K562 (cell line): ENCODE results near the gene ANKMY1. TPM values are rescaled to one million over a fixed set of nuclear protein-coding genes. Genes with fewer than 3 reads are reported as not detected.
A peak's percentile ranks its signal among the peaks of the same experiment; 100 is the strongest.

Experiments used
- CCNT2 ChIP-seq: IDR thresholded peaks from 2 replicates; pipeline ENCODE4 v1.6.1; 2011; ENCODE audit warnings: borderline replicate concordance, low read depth, mild to moderate bottlenecking, moderate library complexity, mixed read lengths, low read length; ENCODE audit not compliant: insufficient read length; ENCODE audit errors: extremely low read depth
- HDAC6 ChIP-seq: IDR thresholded peaks from 2 replicates; pipeline ENCODE4 v1.6.1; 2012; ENCODE audit warnings: low read depth, mild to moderate bottlenecking, control low read depth, inconsistent platforms, low read length, moderate library complexity
- MAZ ChIP-seq, 2 experiments: fragments of 450-650 bp in 1 of 2; sonication (generic) in 1 of 2; formaldehyde crosslinking; IDR thresholded peaks in 1 of 2; conservative IDR thresholded peaks in 1 of 2; 2 replicates each; pipeline versions ENCODE4 v1.4.0 to v1.5.0; 2020; ENCODE audit warnings: mild to moderate bottlenecking in 1 of 2, missing genetic modification reagents in 1 of 2
- MYC ChIP-seq, 2 experiments: fragments of 250-450 bp in 1 of 2; sonication (Bioruptor Pico) in 1 of 2; IDR thresholded peaks; 2 replicates each; pipeline versions ENCODE4 v1.5.1 to v1.6.1; 2012 to 2021; ENCODE audit warnings: low read depth in 2 of 2, borderline replicate concordance in 1 of 2, improper control_type of control experiment in 1 of 2, low read length in 1 of 2, mild to moderate bottlenecking in 1 of 2, moderate library complexity in 1 of 2
- PHF8 ChIP-seq: fragments of 200-600 bp; sonication (generic); IDR thresholded peaks from 2 replicates; pipeline ENCODE4 v1.6.1; 2012; ENCODE audit warnings: mixed run types, mild to moderate bottlenecking, inconsistent platforms, low read length, moderate library complexity, borderline replicate concordance
- ZBED1 ChIP-seq: IDR thresholded peaks from 2 replicates; pipeline ENCODE4 v1.6.1; 2014
- ZNF589 ChIP-seq: fragments of 200-800 bp; sonication (Bioruptor generic); IDR thresholded peaks from 2 replicates; pipeline ENCODE4 v1.6.1; 2016; ENCODE audit warnings: low read depth, missing genetic modification characterization, missing compliant biosample characterization
- polyA plus RNA-seq, 8 experiments: library from polyadenylated mRNA; depleted of rRNA in 4 of 8; stranded (reverse) in 5 of 8; unstranded in 3 of 8; fragments of >200 nt; fragmentation: Nextera tagmentation in 2 of 8; fragmentation: Illumina TruSeq in 1 of 8; extraction: Ambion mirVana in 2 of 8; extraction: Trizol in 1 of 8; gene quantifications; 2 replicates each; pipeline versions ENCODE4 v1.2.1 to v1.2.3, GENCODE V29; 2011 to 2014; ENCODE audit warnings: inconsistent platforms in 1 of 8, missing spikeins in 1 of 8
- total RNA-seq, 7 experiments: library from RNA; depleted of rRNA in 6 of 7; stranded (reverse); fragments of >200 nt in 6 of 7; fragmentation: Illumina TruSeq in 2 of 7; extraction: Trizol in 2 of 7; gene quantifications; 2 replicates each; pipeline versions ENCODE4 v1.2.1 to v1.2.3, GENCODE V29; 2011 to 2021; ENCODE audit warnings: low replicate concordance in 1 of 7
- TF ChIP-seq, protein P1 (sequence below): fragments of 450-650 bp; IDR thresholded peaks from 2 replicates; pipeline ENCODE4 v1.6.1; 2016; ENCODE audit warnings: mild to moderate bottlenecking, moderate library complexity
- TF ChIP-seq, protein P2 (sequence below): fragments of 450-650 bp; formaldehyde crosslinking; IDR thresholded peaks from 2 replicates; pipeline ENCODE4 v1.4.0; 2020; ENCODE audit warnings: mild to moderate bottlenecking, moderate library complexity
- TF ChIP-seq, protein P3 (sequence below), 2 experiments: IDR thresholded peaks; 2 replicates each; pipeline ENCODE4 v1.6.1; 2011; ENCODE audit warnings: borderline replicate concordance in 1 of 2, control low read depth in 1 of 2, low read depth in 1 of 2, low read length in 1 of 2, mild to moderate bottlenecking in 1 of 2, mixed read lengths in 1 of 2, moderate library complexity in 1 of 2; ENCODE audit not compliant: insufficient read depth in 1 of 2, insufficient read length in 1 of 2, poor library complexity in 1 of 2, severe bottlenecking in 1 of 2; ENCODE audit errors: extremely low read depth in 1 of 2

ANKMY1 gene
- total and polyA plus RNA-seq, 9 of the 15 experiments (the other 6 are each of a cell fraction or from before 2014, with no cell fraction given): 0.75 to 15.1 (median 11.7) TPM

DNA sequence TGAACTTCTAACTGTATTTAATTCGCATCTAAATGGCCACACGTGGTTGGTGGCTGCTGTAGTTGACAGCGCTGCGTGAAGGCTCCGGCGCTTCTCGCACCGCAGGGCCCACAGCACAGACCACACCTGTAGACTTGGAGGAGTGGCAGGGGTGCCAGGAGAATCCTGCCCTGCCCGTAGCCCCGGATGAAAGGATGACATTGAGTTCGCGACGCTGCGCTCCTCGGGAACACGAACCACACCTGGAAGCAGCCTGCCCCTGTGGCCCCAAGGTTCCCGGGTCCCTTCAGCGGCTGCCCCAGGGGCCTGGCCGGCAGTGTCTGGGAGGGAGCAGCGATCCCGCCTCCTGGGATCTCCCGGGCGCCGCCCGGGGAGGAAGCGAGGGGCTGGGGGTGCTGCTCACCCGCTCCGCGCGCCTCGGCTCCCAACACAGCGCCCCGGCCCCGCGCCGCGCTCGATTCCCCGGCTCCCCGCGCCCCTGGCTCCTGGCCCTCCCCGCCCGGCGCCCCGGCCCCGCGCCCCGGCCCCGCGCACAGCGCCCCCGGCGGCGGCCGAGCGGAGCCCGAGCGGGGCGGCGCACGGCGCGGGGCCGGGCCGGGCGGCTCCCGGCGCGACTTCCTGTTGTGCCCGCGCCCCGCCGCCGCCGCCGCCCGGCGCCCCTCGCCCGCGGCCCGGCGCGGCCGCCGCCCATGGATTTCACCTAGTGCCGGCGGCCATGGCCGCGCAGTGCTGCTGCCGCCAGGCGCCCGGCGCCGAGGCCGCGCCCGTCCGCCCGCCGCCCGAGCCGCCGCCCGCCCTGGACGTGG, 10.3 kb upstream of the ANKMY1 start, which contains the start of gene RNPEPL1 (continued):
- TF ChIP-seq, protein P1, sequence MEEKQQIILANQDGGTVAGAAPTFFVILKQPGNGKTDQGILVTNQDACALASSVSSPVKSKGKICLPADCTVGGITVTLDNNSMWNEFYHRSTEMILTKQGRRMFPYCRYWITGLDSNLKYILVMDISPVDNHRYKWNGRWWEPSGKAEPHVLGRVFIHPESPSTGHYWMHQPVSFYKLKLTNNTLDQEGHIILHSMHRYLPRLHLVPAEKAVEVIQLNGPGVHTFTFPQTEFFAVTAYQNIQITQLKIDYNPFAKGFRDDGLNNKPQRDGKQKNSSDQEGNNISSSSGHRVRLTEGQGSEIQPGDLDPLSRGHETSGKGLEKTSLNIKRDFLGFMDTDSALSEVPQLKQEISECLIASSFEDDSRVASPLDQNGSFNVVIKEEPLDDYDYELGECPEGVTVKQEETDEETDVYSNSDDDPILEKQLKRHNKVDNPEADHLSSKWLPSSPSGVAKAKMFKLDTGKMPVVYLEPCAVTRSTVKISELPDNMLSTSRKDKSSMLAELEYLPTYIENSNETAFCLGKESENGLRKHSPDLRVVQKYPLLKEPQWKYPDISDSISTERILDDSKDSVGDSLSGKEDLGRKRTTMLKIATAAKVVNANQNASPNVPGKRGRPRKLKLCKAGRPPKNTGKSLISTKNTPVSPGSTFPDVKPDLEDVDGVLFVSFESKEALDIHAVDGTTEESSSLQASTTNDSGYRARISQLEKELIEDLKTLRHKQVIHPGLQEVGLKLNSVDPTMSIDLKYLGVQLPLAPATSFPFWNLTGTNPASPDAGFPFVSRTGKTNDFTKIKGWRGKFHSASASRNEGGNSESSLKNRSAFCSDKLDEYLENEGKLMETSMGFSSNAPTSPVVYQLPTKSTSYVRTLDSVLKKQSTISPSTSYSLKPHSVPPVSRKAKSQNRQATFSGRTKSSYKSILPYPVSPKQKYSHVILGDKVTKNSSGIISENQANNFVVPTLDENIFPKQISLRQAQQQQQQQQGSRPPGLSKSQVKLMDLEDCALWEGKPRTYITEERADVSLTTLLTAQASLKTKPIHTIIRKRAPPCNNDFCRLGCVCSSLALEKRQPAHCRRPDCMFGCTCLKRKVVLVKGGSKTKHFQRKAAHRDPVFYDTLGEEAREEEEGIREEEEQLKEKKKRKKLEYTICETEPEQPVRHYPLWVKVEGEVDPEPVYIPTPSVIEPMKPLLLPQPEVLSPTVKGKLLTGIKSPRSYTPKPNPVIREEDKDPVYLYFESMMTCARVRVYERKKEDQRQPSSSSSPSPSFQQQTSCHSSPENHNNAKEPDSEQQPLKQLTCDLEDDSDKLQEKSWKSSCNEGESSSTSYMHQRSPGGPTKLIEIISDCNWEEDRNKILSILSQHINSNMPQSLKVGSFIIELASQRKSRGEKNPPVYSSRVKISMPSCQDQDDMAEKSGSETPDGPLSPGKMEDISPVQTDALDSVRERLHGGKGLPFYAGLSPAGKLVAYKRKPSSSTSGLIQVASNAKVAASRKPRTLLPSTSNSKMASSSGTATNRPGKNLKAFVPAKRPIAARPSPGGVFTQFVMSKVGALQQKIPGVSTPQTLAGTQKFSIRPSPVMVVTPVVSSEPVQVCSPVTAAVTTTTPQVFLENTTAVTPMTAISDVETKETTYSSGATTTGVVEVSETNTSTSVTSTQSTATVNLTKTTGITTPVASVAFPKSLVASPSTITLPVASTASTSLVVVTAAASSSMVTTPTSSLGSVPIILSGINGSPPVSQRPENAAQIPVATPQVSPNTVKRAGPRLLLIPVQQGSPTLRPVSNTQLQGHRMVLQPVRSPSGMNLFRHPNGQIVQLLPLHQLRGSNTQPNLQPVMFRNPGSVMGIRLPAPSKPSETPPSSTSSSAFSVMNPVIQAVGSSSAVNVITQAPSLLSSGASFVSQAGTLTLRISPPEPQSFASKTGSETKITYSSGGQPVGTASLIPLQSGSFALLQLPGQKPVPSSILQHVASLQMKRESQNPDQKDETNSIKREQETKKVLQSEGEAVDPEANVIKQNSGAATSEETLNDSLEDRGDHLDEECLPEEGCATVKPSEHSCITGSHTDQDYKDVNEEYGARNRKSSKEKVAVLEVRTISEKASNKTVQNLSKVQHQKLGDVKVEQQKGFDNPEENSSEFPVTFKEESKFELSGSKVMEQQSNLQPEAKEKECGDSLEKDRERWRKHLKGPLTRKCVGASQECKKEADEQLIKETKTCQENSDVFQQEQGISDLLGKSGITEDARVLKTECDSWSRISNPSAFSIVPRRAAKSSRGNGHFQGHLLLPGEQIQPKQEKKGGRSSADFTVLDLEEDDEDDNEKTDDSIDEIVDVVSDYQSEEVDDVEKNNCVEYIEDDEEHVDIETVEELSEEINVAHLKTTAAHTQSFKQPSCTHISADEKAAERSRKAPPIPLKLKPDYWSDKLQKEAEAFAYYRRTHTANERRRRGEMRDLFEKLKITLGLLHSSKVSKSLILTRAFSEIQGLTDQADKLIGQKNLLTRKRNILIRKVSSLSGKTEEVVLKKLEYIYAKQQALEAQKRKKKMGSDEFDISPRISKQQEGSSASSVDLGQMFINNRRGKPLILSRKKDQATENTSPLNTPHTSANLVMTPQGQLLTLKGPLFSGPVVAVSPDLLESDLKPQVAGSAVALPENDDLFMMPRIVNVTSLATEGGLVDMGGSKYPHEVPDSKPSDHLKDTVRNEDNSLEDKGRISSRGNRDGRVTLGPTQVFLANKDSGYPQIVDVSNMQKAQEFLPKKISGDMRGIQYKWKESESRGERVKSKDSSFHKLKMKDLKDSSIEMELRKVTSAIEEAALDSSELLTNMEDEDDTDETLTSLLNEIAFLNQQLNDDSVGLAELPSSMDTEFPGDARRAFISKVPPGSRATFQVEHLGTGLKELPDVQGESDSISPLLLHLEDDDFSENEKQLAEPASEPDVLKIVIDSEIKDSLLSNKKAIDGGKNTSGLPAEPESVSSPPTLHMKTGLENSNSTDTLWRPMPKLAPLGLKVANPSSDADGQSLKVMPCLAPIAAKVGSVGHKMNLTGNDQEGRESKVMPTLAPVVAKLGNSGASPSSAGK: peak; percentile 64; the same call in 1 of the 2 replicates
- TF ChIP-seq CCNT2 (peak; percentile 17), ZBED1 (no peak), PHF8 (peak; percentile 32; the same call in 1 of the 2 replicates), HDAC6 (no peak), ZNF589 (peak; percentile 62; the same call in 1 of the 2 replicates), MYC (IDR thresholded peaks at IDR 0.05; ENCODE audit: low read depth, low read length) (peak; percentile 15; the same call in 1 of the 2 replicates), MYC (CRISPR knock-in tag; IDR thresholded peaks at IDR 0.05; ENCODE audit: borderline replicate concordance, low read depth) (0 out of 2 replicates have a peak, but pooled peaks have one; percentile 39), MAZ (CRISPR knock-in tag; conservative IDR thresholded peaks at IDR 0.05 in 1 of 2, IDR thresholded peaks at IDR 0.05 in 1 of 2) (0 out of 4 replicates have a peak, but pooled peaks of 1 of the 2 experiments have one; percentile 19)
- TF ChIP-seq, protein P2, sequence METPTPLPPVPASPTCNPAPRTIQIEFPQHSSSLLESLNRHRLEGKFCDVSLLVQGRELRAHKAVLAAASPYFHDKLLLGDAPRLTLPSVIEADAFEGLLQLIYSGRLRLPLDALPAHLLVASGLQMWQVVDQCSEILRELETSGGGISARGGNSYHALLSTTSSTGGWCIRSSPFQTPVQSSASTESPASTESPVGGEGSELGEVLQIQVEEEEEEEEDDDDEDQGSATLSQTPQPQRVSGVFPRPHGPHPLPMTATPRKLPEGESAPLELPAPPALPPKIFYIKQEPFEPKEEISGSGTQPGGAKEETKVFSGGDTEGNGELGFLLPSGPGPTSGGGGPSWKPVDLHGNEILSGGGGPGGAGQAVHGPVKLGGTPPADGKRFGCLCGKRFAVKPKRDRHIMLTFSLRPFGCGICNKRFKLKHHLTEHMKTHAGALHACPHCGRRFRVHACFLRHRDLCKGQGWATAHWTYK (CRISPR knock-in tag): 0 out of 2 replicates have a peak, but pooled peaks have one; percentile 60
- TF ChIP-seq, protein P3, sequence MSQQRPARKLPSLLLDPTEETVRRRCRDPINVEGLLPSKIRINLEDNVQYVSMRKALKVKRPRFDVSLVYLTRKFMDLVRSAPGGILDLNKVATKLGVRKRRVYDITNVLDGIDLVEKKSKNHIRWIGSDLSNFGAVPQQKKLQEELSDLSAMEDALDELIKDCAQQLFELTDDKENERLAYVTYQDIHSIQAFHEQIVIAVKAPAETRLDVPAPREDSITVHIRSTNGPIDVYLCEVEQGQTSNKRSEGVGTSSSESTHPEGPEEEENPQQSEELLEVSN (IDR thresholded peaks at IDR 0.05; ENCODE audit: borderline replicate concordance in 1 of 2, extremely low read depth in 1 of 2, insufficient read depth in 1 of 2, insufficient read length in 1 of 2, low read depth in 1 of 2, low read length in 1 of 2, poor library complexity in 1 of 2, severe bottlenecking in 1 of 2): peak in 1 of 2 experiments; percentile 38
